Muscle of leg (tissue), 11 donors: ENCODE data around the gene IVD. TPM values are rescaled to one million over a fixed set of nuclear protein-coding genes. Genes with fewer than 3 reads are reported as not detected.

Source experiments
- DNase-seq: peaks from one replicate; pipeline ENCODE4 v3.0.0; 2013
- H3K27ac ChIP-seq: one replicate; pipeline ENCODE4 v1.5.1; 2013; ENCODE audit warnings: mild to moderate bottlenecking, low read length, control low read depth
- H3K27me3 ChIP-seq: one replicate; pipeline ENCODE4 v1.6.1; 2013; ENCODE audit warnings: low read length; ENCODE audit not compliant: control insufficient read depth, insufficient read depth
- H3K36me3 ChIP-seq: one replicate; pipeline ENCODE4 v1.6.1; 2013; ENCODE audit warnings: low read length; ENCODE audit not compliant: control insufficient read depth, insufficient read depth
- H3K4me1 ChIP-seq: one replicate; pipeline ENCODE4 v1.6.1; 2013; ENCODE audit warnings: low read length; ENCODE audit not compliant: control insufficient read depth, insufficient read depth
- H3K4me3 ChIP-seq: one replicate; pipeline ENCODE4 v1.5.1; 2013; ENCODE audit warnings: low read length, control low read depth
- H3K9me3 ChIP-seq: replicated peaks from 2 replicates; pipeline ENCODE4 v1.6.1; 2013; ENCODE audit warnings: low read depth, low read length; ENCODE audit not compliant: control insufficient read depth
- WGBS: methylation state at CpG from one replicate; pipeline ENCODE4 v1.1.5; 2013; ENCODE audit warnings: missing lambda C conversion rate; ENCODE audit not compliant: insufficient coverage; 5-methylcytosine and 5-hydroxymethylcytosine counted together
- polyA plus RNA-seq, 8 donors: library from polyadenylated mRNA; unstranded; fragments of 120-200 nt; gene quantifications; one replicate each; pipeline versions ENCODE4 v1.2.1 to v1.2.3, GENCODE V29; 2013; ENCODE audit warnings: inconsistent platforms in 1 of 8, low replicate concordance in 1 of 8; ENCODE audit not compliant: insufficient read length in 8 of 8, insufficient read depth in 1 of 8
- total RNA-seq: library from RNA; stranded (reverse); fragments of 120-200 nt; gene quantifications from one replicate; pipeline ENCODE4 v1.2.4, GENCODE V29; 2013

IVD gene
- total and polyA plus RNA-seq, 9 donors, result 30.5 to 60.3 (median 49.2) TPM

GRCh38 chr15:40412095-40412759 is 6.6 kb downstream of the IVD start:
- WGBS, result 83% methylated on average over 7 of the region's 7 CpGs
- H3K36me3 ChIP-seq, result peaks cover 83% of the 10 kb centered on the region
- DNase-seq, result no peak

GRCh38 chr15:40413036-40413435 is 7.4 kb downstream of the IVD start:
- H3K27me3 ChIP-seq, result no peaks in the 10 kb centered on the region
- no peak overlapping the region for H3K4me3 ChIP-seq
- no peaks in the 10 kb centered on the region for H3K4me1 ChIP-seq
- H3K9me3 ChIP-seq, result no peaks in the 10 kb centered on the region
- H3K36me3 ChIP-seq, result peaks cover 85% of the 10 kb centered on the region
- DNase-seq, result no peak
- WGBS, result 93% methylated on average over 3 of the region's 9 CpGs
- no peak overlapping the region for H3K27ac ChIP-seq

More at GRCh38 chr15:40412095-40412759, 6.6 kb downstream of the IVD start:
- Histone ChIP-seq H3K4me1 (peaks cover under 1% of the 10 kb centered on the region), H3K27ac (no peak overlapping the region), H3K9me3 (no peaks in the 10 kb centered on the region), H3K27me3 (no peaks in the 10 kb centered on the region), H3K4me3 (no peak overlapping the region)

GRCh38 chr15:40414816-40415215 is 9.2 kb downstream of the IVD start:
- Histone ChIP-seq H3K4me1 (no peaks in the 10 kb centered on the region), H3K27me3 (no peaks in the 10 kb centered on the region), H3K27ac (no peak overlapping the region), H3K36me3 (peaks cover 85% of the 10 kb centered on the region), H3K9me3 (no peaks in the 10 kb centered on the region), H3K4me3 (no peak overlapping the region)
- WGBS, result 95% methylated on average over 4 of the region's 7 CpGs
- DNase-seq, result no peak

GRCh38 chr15:40415226-40415625 is 9.6 kb downstream of the IVD start:
- H3K27ac ChIP-seq, result no peak overlapping the region
- DNase-seq, result no peak
- H3K4me3 ChIP-seq, result no peak overlapping the region
- H3K36me3 ChIP-seq, result peaks cover 81% of the 10 kb centered on the region
- WGBS, result 92% methylated on average over 4 of the region's 10 CpGs
- peaks cover 3% of the 10 kb centered on the region for H3K4me1 ChIP-seq
- H3K27me3 ChIP-seq, result no peaks in the 10 kb centered on the region
- H3K9me3 ChIP-seq, result no peaks in the 10 kb centered on the region

GRCh38 chr15:40416056-40416455 is 10.5 kb downstream of the IVD start:
- H3K4me3 ChIP-seq, result no peak overlapping the region
- no peak for DNase-seq
- peaks cover 9% of the 10 kb centered on the region for H3K4me1 ChIP-seq

GRCh38 chr15:40418126-40418525 is 12.5 kb downstream of the IVD start:
- H3K4me1 ChIP-seq, result peaks cover 20% of the 10 kb centered on the region
- H3K36me3 ChIP-seq, result peaks cover 52% of the 10 kb centered on the region
- no peak for DNase-seq
- H3K4me3 ChIP-seq, result no peak overlapping the region
- 100% methylated on average over 1 of the region's 10 CpGs for WGBS
- no peaks in the 10 kb centered on the region for H3K9me3 ChIP-seq
- H3K27ac ChIP-seq, result no peak overlapping the region
- peaks cover 2% of the 10 kb centered on the region for H3K27me3 ChIP-seq

More at GRCh38 chr15:40416056-40416455, 10.5 kb downstream of the IVD start:
- H3K9me3 ChIP-seq, result no peaks in the 10 kb centered on the region
- peaks cover 73% of the 10 kb centered on the region for H3K36me3 ChIP-seq
- H3K27ac ChIP-seq, result no peak overlapping the region
- WGBS, result 88% methylated on average over 13 of the region's 14 CpGs
- H3K27me3 ChIP-seq, result no peaks in the 10 kb centered on the region

- Histone ChIP-seq H3K9me3 (no peaks in the 10 kb centered on the region), H3K4me3 (no peak overlapping the region), H3K27ac (no peak overlapping the region), H3K4me1 (peaks cover 34% of the 10 kb centered on the region), H3K27me3 (peaks cover 2% of the 10 kb centered on the region), H3K36me3 (peaks cover 31% of the 10 kb centered on the region)
- no peak for DNase-seq
- WGBS, result 63% methylated on average over 6 of the region's 11 CpGs
Measured at GRCh38 chr15:40420071-40420713, 14.6 kb downstream of the IVD start.

GRCh38 chr15:40420793-40421192 is 15.2 kb downstream of the IVD start:
- H3K27me3 ChIP-seq, result peaks cover 2% of the 10 kb centered on the region
- H3K36me3 ChIP-seq, result peaks cover 25% of the 10 kb centered on the region
- H3K4me3 ChIP-seq, result no peak overlapping the region
- H3K27ac ChIP-seq, result no peak overlapping the region
- 20% methylated on average over 1 of the region's 3 CpGs for WGBS
- no peaks in the 10 kb centered on the region for H3K9me3 ChIP-seq
- no peak for DNase-seq
- peaks cover 38% of the 10 kb centered on the region for H3K4me1 ChIP-seq

- 8% methylated on average over 30 of the region's 31 CpGs for WGBS
- no peak overlapping the region for H3K27ac ChIP-seq
- H3K9me3 ChIP-seq, result no peaks in the 10 kb centered on the region
- H3K4me1 ChIP-seq, result peaks cover 38% of the 10 kb centered on the region
- H3K36me3 ChIP-seq, result peaks cover 19% of the 10 kb centered on the region
- H3K27me3 ChIP-seq, result peaks cover 2% of the 10 kb centered on the region
- peak overlapping the region; percentile 8 for H3K4me3 ChIP-seq
- peak; percentile 75 for DNase-seq
Measured at GRCh38 chr15:40421246-40422157, 15.9 kb downstream of the IVD start.
